IMR-90 (cell line): Measurements from ENCODE around the gene UNC13C. TPM values are rescaled to one million over a fixed set of nuclear protein-coding genes. Genes with fewer than 3 reads are reported as not detected.

Experiments
- ATAC-seq: fragments of 200-7000 bp; cut with Tn5 transposase; 2 replicates; pipeline ENCODE4 v1.9.1; 2020; ENCODE audit warnings: low read depth, mild to moderate bottlenecking, moderate library complexity
- BruUV-seq: library from RNA; stranded (reverse); fragments of 400-500 nt; replicated peaks from 2 replicates; lab custom pipeline; 2021; lab: Mats Ljungman, UMichigan
- CTCF ChIA-PET: fragments of 300-600 bp; formaldehyde crosslinking; extraction: SDS; loops from one replicate; lab custom pipeline; 2021; ENCODE audit warnings: antibody characterized with exemption; lab: Yijun Ruan, JAX
- POLR2A ChIA-PET: fragments of 300-600 bp; sonication (Branson Sonifier 250); formaldehyde crosslinking; loops from one replicate; lab custom pipeline; 2022; ENCODE audit warnings: antibody characterized with exemption; ENCODE audit not compliant: unreplicated experiment; lab: Charles Lee
- DNase-seq: peaks from one replicate; pipeline ENCODE4 v3.0.0; 2013
- H2AFZ ChIP-seq: replicated peaks from 2 replicates; pipeline ENCODE3; 2013; ENCODE audit warnings: low read length, mild to moderate bottlenecking; ENCODE audit not compliant: poor library complexity
- H2AK5ac ChIP-seq: 2 replicates; pipeline ENCODE4 v1.6.1; 2013; ENCODE audit warnings: low read depth, low read length, inconsistent platforms
- H2AK9ac ChIP-seq: replicated peaks from 2 replicates; pipeline ENCODE3; 2013; ENCODE audit warnings: mild to moderate bottlenecking, low read depth, low read length, moderate library complexity; ENCODE audit not compliant: poor library complexity
- H2BK120ac ChIP-seq: 2 replicates; pipeline ENCODE4 v1.6.1; 2013; ENCODE audit warnings: low read depth, low read length, inconsistent platforms
- H2BK15ac ChIP-seq: 3 replicates; pipeline ENCODE4 v1.6.1; 2013; ENCODE audit warnings: low read depth, low read length, inconsistent platforms
- H2BK20ac ChIP-seq: 2 replicates; pipeline ENCODE4 v1.6.1; 2013; ENCODE audit warnings: low read depth, mild to moderate bottlenecking, inconsistent platforms, low read length, moderate library complexity
- H2BK5ac ChIP-seq: 2 replicates; pipeline ENCODE4 v1.6.1; 2013; ENCODE audit warnings: mild to moderate bottlenecking, low read depth, low read length, inconsistent platforms; ENCODE audit not compliant: poor library complexity, severe bottlenecking
- H3K14ac ChIP-seq: replicated peaks from 2 replicates; pipeline ENCODE4 v1.6.1; 2013; ENCODE audit warnings: low read depth, low read length, inconsistent platforms
- H3K18ac ChIP-seq: 2 replicates; pipeline ENCODE4 v1.6.1; 2013; ENCODE audit warnings: low read depth, low read length, control low read depth
- H3K23ac ChIP-seq: 2 replicates; pipeline ENCODE4 v1.6.1; 2013; ENCODE audit warnings: low read depth, low read length, inconsistent platforms
- H3K27ac ChIP-seq: 2 replicates; pipeline ENCODE4 v1.5.1; 2013; ENCODE audit warnings: mild to moderate bottlenecking, control low read depth, low read length; ENCODE audit not compliant: insufficient read depth
- H3K27me3 ChIP-seq: 2 replicates; pipeline ENCODE4 v1.6.1; 2013; ENCODE audit warnings: low read length; ENCODE audit not compliant: control insufficient read depth, insufficient read depth
- H3K36me3 ChIP-seq: 2 replicates; pipeline ENCODE4 v1.6.1; 2013; ENCODE audit warnings: low read length, mixed read lengths; ENCODE audit not compliant: control insufficient read depth, insufficient read depth
- H3K4ac ChIP-seq: 2 replicates; pipeline ENCODE4 v1.6.1; 2013; ENCODE audit warnings: low read depth, low read length, inconsistent platforms
- H3K4me1 ChIP-seq: 2 replicates; pipeline ENCODE4 v1.6.1; 2013; ENCODE audit warnings: low read length, mixed read lengths; ENCODE audit not compliant: control insufficient read depth, insufficient read depth
- H3K4me2 ChIP-seq: 2 replicates; pipeline ENCODE4 v1.6.1; 2013; ENCODE audit warnings: low read depth, mild to moderate bottlenecking, control low read depth, low read length, moderate library complexity
- H3K4me3 ChIP-seq: 2 replicates; pipeline ENCODE4 v1.5.1; 2013; ENCODE audit warnings: low read depth, mild to moderate bottlenecking, control low read depth, low read length, moderate library complexity; ENCODE audit not compliant: insufficient read depth
- H3K56ac ChIP-seq: 2 replicates; pipeline ENCODE4 v1.6.1; 2013; ENCODE audit warnings: low read length, inconsistent platforms; ENCODE audit not compliant: insufficient read depth; ENCODE audit errors: extremely low read depth
- H3K79me1 ChIP-seq, 2 experiments: 2 replicates each; pipeline ENCODE4 v1.6.1; 2013; ENCODE audit warnings: low read length in 2 of 2, inconsistent platforms in 1 of 2, low read depth in 1 of 2
- H3K9ac ChIP-seq: 2 replicates; pipeline ENCODE4 v1.6.1; 2013; ENCODE audit warnings: low read depth, low read length, control low read depth
- H3K9me1 ChIP-seq: 2 replicates; pipeline ENCODE4 v1.6.1; 2013; ENCODE audit warnings: low read length, inconsistent platforms; ENCODE audit not compliant: insufficient read depth
- H3K9me3 ChIP-seq: 2 replicates; pipeline ENCODE4 v1.6.1; 2013; ENCODE audit warnings: low read length; ENCODE audit not compliant: control insufficient read depth, insufficient read depth
- H4K20me1 ChIP-seq: 2 replicates; pipeline ENCODE4 v1.6.1; 2013; ENCODE audit warnings: low read length, inconsistent platforms; ENCODE audit not compliant: insufficient read depth
- H4K5ac ChIP-seq: 2 replicates; pipeline ENCODE4 v1.6.1; 2013; ENCODE audit warnings: mild to moderate bottlenecking, low read depth, low read length, control low read depth
- H4K8ac ChIP-seq, 2 experiments: 2 replicates each; pipeline ENCODE4 v1.6.1; 2013; ENCODE audit warnings: low read depth in 2 of 2, low read length in 2 of 2, control low read depth in 1 of 2, inconsistent platforms in 1 of 2
- H4K91ac ChIP-seq: 2 replicates; pipeline ENCODE4 v1.6.1; 2013; ENCODE audit warnings: low read depth, low read length, inconsistent platforms; ENCODE audit not compliant: insufficient read depth
- NFE2L2 ChIP-seq: fragments of 150-350 bp; IDR thresholded peaks from 2 replicates; pipeline ENCODE4 v1.6.1; 2016; ENCODE audit warnings: low read depth, mild to moderate bottlenecking, low read length
- WGBS, 2 experiments: methylation state at CpG; one replicate each; pipeline versions ENCODE4 v1.1.5 to v1.1.7; 2013; ENCODE audit warnings: missing lambda C conversion rate in 2 of 2; ENCODE audit not compliant: insufficient read length in 1 of 2; ENCODE audit errors: extremely low coverage in 2 of 2; 5-methylcytosine and 5-hydroxymethylcytosine counted together
- dilution Hi-C: fragments of 300-500 bp; cut with HindIII; formaldehyde crosslinking; loops from one replicate; pipeline ENCODE4 v1.14.3; 2018; ENCODE audit warnings: low sequenced_read_pairs; ENCODE audit not compliant: unreplicated experiment
- in situ Hi-C: fragments of 300-500 bp; cut with MboI; formaldehyde crosslinking; loops from 3 replicates; pipeline ENCODE4 v1.14.3; 2019; ENCODE audit warnings: low sequenced_read_pairs, inconsistent platforms, mixed read lengths
- intact Hi-C: fragments of 100-400 bp; cut with micrococcal nuclease; formaldehyde crosslinking; loops from 2 replicates; pipeline ENCODE4 v1.10.0; 2022
- polyA plus RNA-seq, 3 experiments: library from polyadenylated mRNA; depleted of rRNA; stranded (reverse); fragments of >200 nt; gene quantifications; 2 replicates each; pipeline ENCODE4 v1.2.3, GENCODE V29; 2012; ENCODE audit warnings: low replicate concordance in 1 of 3
- total RNA-seq: library from RNA; depleted of rRNA; stranded (reverse); fragments of >200 nt; gene quantifications from 2 replicates; pipeline ENCODE4 v1.2.3, GENCODE V29; 2012
- TF ChIP-seq, protein P1 (sequence below): conservative IDR thresholded peaks from 2 replicates; pipeline ENCODE4 v1.5.1; 2012; ENCODE audit warnings: mild to moderate bottlenecking, low read depth, low read length, improper control_type of control experiment

The UNC13C gene
- total and polyA plus RNA-seq, 2 of the 4 experiments (the other 2 are of a cell fraction) = not detected

GRCh38 chr15:53950572-53950971, 27.7 kb upstream of the UNC13C start:
- Histone ChIP-seq H2BK20ac (no peak overlapping the region), H3K36me3 (no peaks in the 10 kb centered on the region), H3K27ac (no peak overlapping the region), H2BK15ac (no peak overlapping the region), H3K4me3 (no peak overlapping the region), H3K79me1 (no peaks in the 10 kb centered on the region), H3K14ac (no peak overlapping the region), H4K5ac (no peak overlapping the region), H3K27me3 (no peaks in the 10 kb centered on the region), H4K8ac (no peak overlapping the region), H4K91ac (no peak overlapping the region), H3K4me1 (no peaks in the 10 kb centered on the region), H3K4ac (no peak overlapping the region), H2AK5ac (no peak overlapping the region), H4K20me1 (no peaks in the 10 kb centered on the region), H3K23ac (no peak overlapping the region), H3K56ac (no peak overlapping the region), H3K18ac (no peak overlapping the region), H2BK5ac (no peak overlapping the region), H3K9me1 (no peaks in the 10 kb centered on the region), H2AFZ (no peak overlapping the region), H2AK9ac (no peak overlapping the region), H2BK120ac (no peak overlapping the region), H3K4me2 (no peak overlapping the region), H3K9ac (no peak overlapping the region), H3K9me3 (no peaks in the 10 kb centered on the region; the same call in none of the 2 replicates)
- intact Hi-C loops (no loop called here), dilution Hi-C loops (no loop called here), in situ Hi-C loops (no loop called here)
- WGBS, 2 experiments = no CpG with 5 or more reads among the region's 3 CpGs
- CTCF ChIA-PET = no interaction called here
- POLR2A ChIA-PET = no interaction called here
- DNase-seq = no peak
- no peak for ATAC-seq
- TF ChIP-seq, protein P1, sequence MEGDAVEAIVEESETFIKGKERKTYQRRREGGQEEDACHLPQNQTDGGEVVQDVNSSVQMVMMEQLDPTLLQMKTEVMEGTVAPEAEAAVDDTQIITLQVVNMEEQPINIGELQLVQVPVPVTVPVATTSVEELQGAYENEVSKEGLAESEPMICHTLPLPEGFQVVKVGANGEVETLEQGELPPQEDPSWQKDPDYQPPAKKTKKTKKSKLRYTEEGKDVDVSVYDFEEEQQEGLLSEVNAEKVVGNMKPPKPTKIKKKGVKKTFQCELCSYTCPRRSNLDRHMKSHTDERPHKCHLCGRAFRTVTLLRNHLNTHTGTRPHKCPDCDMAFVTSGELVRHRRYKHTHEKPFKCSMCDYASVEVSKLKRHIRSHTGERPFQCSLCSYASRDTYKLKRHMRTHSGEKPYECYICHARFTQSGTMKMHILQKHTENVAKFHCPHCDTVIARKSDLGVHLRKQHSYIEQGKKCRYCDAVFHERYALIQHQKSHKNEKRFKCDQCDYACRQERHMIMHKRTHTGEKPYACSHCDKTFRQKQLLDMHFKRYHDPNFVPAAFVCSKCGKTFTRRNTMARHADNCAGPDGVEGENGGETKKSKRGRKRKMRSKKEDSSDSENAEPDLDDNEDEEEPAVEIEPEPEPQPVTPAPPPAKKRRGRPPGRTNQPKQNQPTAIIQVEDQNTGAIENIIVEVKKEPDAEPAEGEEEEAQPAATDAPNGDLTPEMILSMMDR = no peak
- TF ChIP-seq NFE2L2 = no peak
- BruUV-seq = no TSS peak
